GM19035 (cell line): Measurements from ENCODE around the gene LRG1.
"Not testable (repeated sequence)": the region's sequence is repeated elsewhere in the genome, so short reads cannot be mapped to it uniquely, and the experiment has no call there.

Experiments
- ATAC-seq: cut with Tn5 transposase; IDR thresholded peaks from one replicate; pipeline ENCODE4 v1.9.1; 2021; ENCODE audit not compliant: unreplicated experiment

LRG1 gene

DNA sequence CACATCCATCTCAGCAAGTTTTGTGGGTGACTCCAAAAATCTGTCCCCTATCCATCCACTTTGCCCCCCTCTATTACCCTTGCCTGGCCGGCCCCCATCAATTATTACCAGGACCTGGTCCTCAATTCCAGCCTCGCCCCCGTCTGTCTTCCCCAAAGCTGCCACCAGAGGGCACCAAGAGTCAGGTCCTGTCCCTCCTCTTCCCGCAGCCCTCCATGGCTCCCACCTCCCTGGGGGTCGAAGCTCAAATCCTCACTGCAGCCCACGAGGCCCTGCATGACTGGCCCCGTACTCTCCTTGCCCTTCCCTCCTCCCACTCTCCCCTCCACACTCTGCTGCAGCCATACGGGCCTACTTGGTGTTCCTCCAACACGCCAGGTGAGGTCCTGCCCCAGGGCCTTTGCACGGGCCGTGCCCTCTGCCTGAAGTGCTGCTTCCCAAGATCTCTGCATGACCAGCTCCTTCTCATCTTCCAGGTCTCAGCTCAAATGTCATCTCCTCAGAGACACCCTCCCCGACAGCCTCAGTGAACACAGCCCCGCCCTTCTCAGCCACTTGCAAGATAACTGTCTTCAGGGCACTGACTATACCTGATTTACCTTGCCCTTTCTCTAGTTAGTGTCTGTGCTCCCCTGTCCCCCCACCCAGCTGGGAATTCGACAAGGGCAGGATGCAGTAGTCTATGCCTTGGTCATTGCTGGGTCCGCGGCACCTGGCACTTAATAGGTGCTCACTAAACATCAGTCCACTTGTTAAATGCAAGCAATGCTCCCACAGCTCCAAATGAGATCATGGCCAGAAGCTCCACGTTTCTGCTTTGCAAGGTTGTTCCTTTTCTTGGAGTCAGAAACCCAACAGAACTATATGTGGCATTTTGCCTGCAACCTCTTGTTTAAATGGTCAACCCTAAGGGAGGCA is 36.4 kb upstream of the LRG1 start:
- ATAC-seq = no peak

DNA sequence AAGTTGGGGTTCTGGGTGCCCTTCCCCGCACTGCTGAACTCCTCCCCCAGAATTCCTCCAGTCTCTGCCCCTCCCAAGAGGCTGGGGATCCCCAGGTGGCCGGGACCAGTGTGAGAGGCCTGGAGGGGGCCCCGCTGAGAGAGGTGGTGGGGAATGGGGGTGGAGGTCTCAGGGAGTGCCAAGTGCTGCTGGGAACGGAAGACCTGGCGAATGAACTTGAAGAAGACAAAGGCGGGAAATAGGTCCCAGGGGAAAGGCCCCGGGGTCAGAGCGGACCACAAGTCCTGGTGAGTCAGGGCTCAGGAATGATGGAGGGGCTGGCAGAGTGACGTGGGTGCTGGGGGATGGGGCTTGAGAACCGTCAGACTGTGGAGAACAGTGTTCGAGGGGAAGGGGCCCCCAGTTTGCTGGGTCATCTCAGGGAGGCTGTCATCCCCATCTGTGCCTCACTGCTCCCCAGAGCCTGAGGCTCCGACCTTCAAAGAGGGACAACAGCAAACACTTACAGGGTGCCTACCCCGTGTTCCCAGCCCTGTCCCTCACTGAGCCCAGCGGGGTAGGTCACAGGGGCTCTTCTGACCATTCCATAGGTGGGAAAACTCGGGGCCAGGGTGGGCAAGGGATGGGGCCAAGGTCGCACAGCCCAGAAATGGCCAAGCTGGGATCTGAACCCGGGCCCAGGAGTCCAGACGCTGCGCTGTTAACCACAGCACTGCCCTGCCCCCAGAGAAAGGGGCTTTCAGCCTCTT is 35.6 kb upstream of the LRG1 start:
- ATAC-seq = no peak

DNA sequence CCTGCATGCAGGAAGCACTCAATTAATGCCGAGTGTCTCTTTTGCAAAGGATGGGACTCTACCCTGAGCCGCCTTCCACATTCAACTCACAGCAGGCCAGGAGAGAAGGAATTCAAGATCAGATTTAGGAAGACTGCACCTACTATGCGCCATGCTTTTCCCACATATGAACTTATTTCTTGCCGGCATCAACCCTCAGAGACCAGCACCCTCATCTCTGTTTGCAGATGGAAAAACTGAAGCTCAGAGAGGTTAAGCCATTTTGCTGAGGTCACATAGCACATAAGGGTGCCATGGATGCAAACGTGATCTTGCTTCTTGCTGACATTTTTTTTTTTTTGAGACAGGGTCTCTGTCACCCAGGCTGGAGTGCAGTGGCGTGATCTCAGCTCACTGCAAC is 33.8 kb upstream of the LRG1 start:
- no peak for ATAC-seq

DNA sequence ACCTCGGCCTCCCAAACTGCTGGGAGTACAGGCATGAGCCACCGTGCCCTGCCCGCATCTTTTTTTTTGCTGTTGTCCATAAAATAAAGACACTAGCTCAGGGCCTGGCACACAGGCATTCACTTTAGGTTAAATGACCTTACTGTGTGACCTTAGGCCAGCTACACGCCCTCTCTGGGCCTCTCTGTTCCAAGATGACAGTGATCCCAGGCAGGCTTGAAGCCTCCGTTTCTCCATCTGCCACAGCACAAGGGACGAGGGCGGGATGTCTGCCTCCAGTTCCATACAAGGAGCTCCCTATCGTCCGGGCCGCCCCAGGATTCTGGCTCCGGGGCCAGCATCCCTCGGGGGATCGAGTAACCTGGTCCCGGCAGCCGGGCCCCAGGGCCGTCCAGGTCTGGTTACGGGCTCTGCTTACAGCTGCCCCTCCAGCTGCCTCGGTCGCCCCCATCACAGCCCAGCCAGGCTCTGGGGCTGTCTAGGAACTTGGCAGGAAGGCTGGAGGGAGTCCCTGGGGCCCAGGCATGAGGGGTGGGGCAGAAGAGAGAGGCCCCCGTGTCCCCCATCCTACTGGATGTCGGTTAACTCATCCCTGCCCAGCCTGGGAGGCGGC is 31.6 kb upstream of the LRG1 start:
- no peak for ATAC-seq

DNA sequence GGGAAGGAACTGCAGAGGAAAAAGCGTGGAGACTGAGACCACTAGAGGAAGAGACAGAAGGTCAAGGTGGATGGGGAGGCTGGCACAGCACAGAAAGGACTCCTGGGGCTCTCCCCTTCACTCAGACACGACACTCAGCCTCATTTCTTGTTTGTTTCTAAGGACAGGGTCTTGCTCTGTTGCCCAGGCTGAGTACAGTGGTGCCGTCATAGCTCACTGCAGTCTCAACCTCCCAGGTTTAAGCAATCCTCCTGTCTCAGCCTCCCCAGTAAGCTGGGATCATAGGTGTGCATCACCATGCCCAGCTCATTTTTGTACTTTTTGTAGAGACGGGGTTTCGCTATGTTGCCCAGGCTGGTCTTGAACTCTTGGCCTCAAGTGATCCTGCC is 31.1 kb upstream of the LRG1 start:
- ATAC-seq = no peak

DNA sequence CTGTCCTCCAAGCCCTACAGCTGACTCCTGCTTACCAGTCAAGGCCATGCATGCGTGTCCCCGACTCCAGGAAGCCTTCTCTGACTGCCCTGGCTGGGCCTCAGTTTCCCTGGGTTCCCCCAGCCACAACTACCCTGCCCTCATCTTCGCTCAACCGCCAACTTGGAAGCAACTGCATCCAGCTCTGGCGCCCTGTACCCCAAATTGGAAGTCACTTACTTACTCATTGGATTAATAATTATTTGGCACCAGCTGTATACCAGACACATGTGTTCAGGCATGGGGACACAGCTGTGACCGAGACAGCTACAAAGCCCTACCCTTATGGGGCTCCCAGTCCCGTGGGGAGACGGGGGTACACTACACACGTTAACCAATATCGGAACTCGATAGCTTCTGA is 30.6 kb upstream of the LRG1 start:
- no peak for ATAC-seq

DNA sequence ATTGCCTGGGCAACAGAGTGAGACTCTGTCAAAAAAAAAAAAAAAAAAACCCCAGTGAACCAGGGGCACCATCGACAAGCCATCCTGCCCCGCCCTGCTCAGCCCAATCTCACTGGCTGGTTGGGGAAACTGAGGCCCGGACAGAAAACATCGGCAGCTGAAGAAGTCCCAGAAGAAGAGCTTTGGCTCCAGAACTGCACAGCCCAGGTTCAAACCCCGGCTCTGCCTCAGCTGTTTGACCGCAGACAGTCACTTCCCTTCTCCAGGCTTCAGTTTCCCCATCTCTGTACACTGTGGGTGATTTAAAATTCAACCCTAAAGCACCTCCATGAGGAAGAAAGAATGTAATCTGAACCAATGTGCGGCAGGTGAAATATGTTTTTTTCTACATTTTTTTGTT is 29.1 kb upstream of the LRG1 start:
- no peak for ATAC-seq

DNA sequence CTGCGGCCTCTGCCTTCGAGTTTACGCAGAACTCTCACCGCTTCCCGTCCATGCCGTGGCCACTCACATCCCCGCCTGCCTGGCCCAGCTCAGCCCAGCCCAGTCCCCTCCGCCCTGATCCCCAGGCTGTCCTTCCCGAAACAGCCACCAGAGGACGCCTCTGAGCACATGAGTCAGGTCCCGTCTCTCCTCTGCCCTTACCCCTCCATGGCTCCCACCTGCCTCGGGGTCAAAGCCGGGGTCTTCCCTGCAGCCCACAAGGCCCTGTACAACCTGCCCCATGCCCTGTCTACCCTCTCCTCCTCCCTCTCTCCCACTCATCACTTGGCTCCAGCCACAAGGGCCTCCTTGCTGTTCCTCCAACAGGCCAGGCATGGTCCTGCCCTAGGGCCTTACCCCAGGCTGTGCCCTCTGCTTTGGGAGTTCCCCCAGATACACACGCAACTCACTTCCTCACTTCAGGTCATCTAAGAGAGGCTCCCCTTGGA is 27.8 kb upstream of the LRG1 start:
- no peak for ATAC-seq

DNA sequence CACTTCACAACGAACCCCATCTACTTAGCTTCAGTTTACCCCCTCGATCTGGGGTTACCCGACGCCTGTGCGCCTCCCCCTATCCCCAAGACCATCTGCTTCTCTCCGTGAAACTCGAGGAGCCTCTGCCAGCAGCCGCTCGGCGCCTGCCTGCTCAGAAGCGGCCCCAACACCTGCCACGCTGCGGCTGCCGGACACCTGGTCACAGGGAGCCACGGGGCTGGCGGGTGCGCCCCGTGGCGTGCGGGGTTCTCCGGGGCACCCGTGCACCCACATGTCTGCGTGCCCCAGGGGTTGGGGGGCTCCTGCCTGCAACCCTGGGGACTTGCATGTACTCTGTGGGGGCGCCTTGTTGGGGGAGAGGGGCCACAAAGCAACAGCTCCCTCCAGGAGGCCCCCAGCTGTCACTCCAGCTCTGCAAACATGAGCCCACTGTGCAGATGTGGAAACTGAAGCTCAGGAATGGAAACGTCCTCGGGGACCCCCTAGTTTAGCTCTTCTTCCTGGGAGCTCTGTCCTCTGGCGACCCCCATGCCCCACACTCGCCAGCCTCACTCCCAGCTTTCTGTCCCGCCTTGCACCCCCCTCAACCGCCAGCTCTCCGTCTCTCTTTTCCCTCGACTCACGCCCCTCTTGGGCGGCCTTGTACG is 26.7 kb upstream of the LRG1 start:
- no peak for ATAC-seq

DNA sequence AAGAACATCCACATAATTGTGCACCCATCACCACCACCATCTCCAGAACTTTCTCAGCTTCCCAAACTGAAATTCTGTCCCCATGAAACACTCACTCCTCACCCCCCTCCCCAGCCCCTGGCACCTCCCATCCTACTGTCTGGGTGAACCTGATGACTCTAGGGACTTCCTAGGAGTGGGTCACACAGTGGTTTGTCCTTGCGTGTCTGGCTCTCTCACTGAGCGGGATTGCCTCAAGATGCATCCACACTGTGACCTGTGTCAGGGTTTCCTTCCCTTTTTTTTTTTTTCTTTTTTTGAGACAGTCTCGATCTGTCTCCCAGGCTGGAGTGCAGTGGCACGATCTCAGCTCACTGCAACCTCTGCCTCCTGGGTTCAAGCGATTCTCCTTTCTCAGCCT is 23.7 kb upstream of the LRG1 start:
- not testable (repeated sequence) for ATAC-seq

DNA sequence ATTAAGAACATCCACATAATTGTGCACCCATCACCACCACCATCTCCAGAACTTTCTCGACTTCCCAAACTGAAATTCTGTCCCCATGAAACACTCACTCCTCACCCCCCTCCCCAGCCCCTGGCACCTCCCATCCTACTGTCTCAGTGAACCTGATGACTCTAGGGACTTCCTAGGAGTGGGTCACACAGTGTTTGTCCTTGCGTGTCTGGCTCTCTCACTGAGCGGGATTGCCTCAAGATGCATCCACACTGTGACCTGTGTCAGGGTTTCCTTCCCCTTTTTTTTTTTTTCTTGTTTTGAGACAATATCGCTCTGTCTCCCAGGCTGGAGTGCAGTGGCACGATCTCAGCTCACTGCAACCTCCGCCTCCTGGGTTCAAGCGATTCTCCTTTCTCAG is 22.2 kb upstream of the LRG1 start:
- ATAC-seq = not testable (repeated sequence)

DNA sequence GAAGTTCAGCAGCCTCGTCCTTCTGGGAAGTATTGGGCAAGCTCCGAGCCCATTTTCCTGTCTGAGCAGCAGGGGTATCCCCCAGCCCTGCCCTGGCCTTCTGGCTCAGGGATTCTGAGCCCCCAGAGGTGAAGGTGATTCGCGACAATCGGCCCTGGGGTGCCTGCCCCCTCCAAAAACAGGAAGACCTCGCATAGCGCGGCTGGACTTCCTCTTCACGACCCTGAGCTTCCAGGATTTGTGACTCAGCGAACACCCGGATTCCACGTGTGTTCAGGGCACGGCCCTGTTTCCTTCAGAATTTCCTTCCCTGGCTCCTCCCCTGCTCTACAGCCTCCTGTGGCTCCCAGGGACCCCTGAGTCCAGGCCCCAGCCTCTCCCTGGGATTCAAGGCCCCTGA is 19.7 kb upstream of the LRG1 start, which contains the start of gene SEMA6B:
TSS of gene SEMA6B (minus strand) at position 116 of the 400 bp plus-strand sequence. CDS start 1,227 bp downstream, outside the sequence.
- no peak for ATAC-seq

DNA sequence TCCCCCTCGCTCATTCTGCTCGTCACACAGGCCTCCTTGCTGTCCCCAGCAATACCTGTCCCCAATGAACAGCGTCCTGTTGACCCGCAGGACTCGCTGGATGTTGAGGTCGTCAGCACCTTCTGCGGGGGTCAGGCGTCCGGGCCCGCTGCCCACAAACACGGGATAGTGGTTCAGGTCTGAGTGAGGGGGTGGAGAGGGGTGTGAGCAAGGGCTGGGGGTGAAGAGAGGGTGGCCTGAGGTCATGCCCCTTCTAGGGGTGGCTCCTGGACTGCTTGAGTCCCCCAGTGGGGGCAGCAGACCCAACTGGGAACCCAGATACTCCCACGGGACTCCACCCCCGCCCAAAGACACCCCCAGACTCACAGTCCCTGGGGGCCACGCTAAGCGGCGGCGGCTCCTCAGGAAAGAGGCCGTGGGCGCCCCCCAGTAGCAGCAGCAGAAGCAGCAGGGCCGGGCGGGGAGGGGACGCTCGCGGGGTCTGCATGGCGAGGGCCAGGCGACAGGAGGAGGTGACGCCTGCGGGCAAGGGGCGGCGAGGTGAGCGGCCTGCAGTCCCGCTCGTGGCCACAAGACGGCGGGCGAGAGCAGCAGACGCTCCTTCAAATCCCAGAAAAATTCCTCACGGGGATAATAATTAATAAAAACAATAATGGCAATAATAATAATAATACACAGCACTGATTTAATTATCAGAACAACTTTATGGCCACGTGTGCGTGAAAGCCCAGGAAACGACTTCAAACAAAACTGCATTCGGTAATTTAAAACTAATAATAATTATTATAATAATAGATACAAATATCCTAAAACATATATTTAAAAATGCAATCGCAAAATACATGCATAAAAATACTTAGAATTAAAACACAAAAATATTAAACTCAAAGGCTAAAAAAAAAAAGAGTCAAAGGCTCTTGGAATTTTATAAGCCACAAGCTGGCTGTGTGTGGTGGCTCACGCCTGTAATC is 18.4 kb upstream of the LRG1 start:
- no peak for ATAC-seq

DNA sequence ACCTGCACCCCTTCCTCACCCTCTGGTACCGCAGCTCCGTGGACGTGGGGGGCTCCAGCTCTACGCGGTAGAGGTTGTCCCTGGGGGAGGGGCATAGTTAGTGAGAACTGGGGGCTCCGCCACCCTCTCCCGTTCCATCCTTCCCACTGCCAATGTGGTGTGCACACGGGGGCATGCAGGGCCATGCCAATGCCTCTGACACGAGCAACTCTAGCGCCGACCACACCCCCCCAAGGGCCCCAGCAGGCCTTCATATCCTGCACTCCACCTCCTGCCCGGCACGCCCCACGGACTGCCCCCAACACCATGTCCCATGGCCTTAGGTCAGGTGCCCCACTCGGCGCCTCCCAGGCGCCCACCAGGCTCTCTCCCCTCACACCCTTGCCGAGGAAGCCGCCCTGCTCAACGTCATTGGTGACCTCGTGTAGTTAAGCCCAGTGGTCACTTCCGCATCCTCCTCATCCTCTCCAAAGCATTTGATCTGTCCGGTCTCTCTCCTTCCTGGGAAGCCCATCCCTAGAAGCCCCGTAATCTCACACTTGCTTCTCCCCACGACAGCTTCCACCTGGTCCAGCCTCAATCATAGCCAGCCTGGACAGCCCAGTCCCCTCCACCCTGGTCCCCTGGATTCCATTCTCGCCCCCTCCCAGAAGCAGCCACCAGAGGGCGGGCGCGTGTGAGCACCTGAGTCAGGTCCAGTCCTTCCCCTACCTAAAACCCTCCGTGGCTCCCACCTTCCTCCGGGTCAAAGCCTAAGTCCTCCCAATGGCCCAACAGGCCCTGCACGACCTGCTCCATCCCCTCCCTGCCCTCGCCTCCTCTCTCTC is 17.5 kb upstream of the LRG1 start:
- no peak for ATAC-seq

DNA sequence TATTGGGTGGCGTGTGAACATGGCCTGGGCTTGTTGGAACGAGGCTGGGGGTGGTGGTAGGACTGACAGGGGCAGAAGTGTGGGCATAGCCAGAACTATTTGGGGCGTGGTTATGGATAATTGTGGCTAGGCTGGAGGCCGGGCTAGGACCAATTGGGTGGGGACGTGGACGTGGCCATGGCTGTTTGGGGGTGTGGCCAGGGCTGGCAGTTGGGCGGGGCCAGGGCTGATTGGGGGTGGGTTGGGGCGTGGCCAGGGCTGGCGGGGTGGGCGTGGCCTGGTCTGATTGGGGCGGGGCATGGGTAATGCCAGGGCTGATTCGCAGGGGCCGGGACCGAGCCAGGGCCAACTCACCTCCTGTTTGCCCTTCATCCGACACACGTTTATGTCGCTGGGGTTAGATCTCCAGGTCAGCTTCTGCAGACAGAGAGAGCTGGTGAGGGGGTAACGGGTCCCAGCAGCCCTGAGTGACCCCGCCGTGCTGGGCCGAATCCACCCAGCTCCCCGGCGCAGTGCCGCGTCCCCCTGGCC is 16.8 kb upstream of the LRG1 start:
- no peak for ATAC-seq

DNA sequence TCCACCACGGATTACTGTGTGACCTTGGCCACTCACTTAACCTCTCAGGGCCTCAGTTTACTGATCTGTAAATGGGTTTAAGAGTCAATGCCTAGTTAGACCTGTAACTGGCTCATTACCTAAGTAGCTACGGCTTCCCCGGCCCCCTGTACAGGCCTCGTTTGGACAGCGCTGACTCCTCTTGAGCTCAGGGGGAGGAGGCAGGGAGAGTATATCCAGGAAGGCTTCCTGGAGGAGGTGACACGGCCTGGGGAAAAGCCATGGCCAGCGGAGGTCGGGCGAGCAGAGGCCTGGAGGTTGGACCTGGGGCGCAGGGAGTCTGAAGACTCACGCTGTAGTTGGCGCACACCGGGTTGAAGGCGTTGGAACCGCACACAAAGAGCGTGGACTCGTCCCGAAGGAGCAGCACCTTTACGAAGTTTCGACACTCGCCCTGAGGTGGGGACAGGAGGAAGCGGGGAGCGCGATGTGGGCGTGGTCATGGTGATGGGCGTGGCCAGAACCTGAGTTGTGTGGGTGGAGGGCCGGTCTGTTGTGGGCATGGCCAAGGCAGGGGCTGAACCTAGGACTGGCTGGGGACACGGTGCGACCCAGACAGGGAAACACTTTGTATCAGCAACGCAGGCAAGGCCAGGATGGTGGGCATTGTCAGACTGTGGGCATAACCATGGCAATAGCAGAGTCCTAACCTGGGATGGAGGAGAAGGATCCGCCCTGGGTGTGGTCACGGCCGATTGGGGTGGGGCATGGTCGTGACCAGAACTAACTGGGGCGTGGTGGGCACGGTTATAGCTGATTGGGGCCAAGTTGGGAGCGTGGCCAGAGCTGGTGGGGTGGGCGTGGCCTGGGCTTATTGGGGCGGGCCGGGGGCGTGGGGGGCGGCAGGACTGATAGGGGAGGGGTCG is 16.1 kb upstream of the LRG1 start:
- ATAC-seq = no peak

DNA sequence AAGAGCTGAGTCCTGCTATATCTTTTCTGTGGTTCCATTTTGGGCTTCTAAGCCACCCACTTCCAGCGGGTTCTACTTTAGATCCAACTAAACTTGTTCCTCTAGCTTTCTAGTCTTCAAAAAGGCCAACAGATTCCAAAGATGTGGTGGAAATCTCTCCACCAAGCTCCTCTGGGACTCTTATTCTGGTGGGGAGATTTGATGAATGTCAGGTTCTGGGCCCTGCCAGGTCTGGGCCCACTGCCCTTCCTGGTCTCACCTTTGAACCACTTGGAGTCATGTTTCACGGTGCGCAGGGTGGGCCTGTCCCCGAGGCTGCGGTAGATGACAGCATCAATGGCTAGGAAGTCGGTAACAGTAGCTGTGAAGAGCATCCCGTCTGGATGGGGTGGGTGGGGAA is 14.9 kb upstream of the LRG1 start:
- no peak for ATAC-seq

DNA sequence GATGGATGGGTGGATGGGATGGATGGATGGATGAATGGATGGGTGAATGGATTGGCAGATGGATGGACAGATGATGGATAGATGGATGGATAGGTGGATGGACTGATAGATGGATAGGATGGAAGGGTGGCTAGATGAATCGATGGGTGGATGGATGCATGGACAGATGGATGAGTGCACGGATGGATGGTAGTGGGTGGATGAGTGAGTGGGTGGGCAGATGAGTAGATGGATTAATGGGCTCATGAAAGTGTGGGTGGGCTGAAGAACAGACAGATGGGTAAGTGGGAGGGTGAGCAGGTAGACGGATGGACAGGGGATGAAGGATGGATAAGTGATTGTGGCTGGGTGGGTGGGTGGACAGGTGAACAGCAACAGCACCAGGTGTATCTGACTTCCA is 13.9 kb upstream of the LRG1 start:
- no peak for ATAC-seq
